ENCODE measurements around the gene RFC3.

- TF ChIP-seq YY1 (IDR thresholded peaks at IDR 0.05; ENCODE audit: insufficient read depth, insufficient read length) (no peak), SUZ12 (IDR thresholded peaks at IDR 0.05; ENCODE audit: extremely low read depth, insufficient read depth, insufficient read length) (no peak), ZNF274 (IDR thresholded peaks at IDR 0.05; ENCODE audit: low read depth, low read length) (no peak)
These were observed 51.1 kb downstream of the RFC3 start for GRCh38 chr13:33869005-33869404.

All from NT2/D1 (cell line).